Pons (tissue), 1 donor: ENCODE results near the gene AFF2.
A peak's percentile ranks its signal among the peaks of the same experiment; 100 is the strongest.

Experiments used
- DNase-seq: peaks from one replicate; pipeline ENCODE4 v3.0.0-alpha.2; 2016; ENCODE audit warnings: low spot score

The AFF2 gene

DNA sequence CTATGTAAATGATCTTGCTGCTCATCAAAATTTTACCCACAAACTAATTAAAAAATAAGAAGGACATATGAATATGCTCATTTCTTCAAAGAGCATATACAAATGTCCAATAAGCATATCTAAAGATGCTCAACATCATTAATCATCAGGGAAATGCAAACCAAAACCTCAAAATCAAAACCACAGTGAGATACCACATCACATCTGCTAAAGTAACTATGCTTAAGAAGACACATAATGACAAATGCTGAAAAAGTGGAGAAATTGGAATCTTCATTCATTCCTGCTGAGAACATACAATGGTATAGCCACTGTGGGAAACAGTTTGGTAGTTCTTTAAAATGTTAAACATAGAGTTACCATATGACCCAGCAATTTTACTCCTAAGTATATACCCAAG lies 81.9 kb downstream of the AFF2 start:
- no peak for DNase-seq

DNA sequence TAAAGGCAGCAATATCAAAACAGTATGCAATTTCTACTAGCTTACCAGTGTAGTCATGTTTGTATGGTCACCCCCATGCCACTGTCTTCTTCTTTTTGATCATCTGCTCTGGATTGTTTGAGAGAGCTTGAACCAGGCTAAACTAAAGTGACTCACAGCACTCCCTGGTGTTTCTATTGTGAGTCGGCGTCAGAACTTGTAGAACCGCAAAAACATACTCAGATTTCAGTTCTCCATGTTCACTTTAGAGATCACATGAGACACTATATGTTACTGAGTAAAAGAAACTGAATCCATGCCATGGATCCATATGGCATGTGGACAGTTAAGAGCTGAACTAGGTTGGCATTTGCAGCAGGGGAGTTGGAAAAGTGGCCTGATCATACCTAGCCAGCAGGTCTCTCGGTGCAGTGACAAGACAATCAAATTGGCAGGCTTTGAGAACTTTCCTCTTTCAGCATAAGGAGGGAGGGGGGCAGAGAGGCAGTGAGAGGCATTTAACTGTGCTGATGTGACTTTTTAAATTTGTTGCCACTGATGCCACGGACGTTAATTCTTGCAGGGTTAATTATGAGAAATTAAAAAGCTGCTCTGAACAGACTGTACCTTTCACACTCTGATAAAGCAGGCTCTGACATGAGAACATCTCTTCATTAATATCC lies 88.4 kb downstream of the AFF2 start:
- DNase-seq = no peak

DNA sequence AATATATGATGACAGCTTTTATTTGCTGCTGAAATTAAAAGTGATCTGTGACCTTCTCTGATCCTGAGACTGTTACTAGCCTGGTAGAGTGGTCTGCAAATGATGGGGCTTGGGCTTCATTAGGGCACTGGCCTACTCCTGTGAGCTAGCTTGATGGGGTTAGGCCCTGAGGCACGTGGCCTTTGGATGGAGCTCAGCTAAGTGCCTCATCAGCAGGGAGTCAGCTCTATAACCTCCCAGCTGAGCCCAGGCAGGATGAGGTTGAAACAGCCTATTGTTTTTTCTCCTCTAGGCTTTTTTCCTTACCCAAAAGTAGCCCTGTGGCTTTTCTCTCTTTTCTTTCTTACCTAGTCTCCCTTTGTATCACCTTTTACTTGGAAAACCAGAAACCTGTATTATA lies 92.2 kb downstream of the AFF2 start:
- DNase-seq = no peak

DNA sequence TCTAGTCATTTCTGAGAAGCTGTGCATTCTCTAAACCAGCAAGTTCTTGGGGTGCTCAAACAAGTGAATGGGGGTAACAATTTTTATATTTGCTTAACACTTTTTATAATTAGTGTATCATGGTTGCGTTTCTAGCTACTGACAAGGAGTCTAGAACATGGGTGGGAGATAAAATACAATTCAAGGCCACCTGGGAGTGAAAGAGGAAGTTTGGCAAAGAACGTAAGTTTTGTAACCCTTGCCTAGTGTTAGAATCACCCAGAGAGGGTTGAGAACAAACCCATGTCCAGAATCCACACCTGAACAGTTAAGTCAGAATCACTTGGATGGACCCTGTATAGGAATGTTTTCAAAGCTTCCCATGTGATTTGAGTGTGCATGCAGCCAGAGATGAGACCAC lies 92.7 kb downstream of the AFF2 start:
- no peak for DNase-seq

DNA sequence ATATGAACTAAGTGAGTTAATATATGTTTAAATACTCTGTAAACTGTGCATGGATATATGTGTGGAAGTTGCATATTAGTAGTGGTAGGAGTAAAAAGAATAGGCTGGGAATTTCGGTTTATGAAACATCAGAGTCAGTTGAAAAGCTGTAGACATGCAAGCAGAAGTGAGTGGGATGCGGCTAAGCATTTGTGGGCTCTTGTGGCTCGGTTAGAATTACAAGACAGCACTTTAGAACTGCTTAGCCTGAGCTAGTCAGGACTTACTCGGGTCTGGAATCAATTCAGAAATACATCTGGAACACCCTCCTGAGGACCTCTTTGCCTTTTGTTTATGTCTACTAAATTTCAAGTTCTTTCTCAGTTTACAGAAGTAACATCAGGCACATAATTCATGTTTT lies 93.6 kb downstream of the AFF2 start:
- DNase-seq = no peak

DNA sequence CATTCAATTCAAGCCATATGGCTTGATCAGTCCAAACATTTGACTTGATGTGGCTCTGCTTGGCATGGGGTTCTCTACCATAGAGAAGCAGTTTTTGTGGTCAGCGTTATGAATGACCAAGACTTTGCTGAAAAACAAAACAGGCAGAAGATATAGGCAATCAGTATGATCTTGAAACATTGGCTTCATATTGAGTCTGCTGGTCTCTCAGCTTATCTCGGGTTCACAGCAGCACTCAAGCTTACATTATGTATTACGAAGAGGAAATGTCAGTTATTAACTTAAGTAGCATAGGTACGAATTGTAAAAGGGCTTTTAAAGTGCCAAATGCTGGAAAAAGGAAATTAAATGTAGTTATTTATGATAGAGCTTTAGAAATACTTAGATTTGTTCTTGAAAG lies 99.0 kb downstream of the AFF2 start:
- no peak for DNase-seq

DNA sequence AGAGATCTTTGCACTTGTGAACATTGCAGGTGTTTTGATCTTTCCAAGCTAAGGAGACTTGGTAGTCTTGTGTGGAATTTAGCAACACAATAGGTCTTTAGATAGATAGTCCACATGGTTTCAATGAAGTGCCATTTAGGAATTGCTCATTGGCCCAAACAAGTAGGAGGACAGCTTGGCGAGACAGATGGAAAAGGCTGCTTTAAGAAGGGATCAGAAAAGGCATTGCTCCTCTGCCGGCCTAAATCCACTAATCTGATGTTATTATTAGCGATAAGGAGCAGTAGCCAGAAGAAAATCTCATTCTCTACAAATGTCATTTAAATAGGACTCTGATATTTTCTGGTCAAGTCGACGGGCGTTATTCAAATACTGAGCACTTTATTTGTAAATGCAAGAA lies 99.7 kb downstream of the AFF2 start:
- no peak for DNase-seq

DNA sequence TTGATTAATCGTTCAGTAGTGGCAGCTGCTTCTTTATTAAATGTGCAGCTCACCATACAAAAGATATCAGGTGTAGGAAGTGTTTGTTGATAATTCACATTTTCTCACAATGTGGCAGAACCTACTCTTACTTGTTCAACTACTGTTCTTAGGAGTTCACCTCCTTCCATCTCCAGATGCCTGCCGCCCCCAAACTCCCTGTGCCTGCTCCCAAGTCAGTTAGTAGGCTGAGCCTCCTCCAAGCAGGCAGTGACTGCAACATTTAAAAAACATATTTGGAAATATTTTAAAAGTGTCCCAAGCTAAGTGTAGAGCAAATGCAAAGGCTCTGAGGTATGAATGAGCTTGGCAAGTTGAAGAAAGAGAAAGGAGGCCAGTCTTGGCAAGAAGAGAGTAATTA lies 100.2 kb downstream of the AFF2 start:
- DNase-seq = no peak

DNA sequence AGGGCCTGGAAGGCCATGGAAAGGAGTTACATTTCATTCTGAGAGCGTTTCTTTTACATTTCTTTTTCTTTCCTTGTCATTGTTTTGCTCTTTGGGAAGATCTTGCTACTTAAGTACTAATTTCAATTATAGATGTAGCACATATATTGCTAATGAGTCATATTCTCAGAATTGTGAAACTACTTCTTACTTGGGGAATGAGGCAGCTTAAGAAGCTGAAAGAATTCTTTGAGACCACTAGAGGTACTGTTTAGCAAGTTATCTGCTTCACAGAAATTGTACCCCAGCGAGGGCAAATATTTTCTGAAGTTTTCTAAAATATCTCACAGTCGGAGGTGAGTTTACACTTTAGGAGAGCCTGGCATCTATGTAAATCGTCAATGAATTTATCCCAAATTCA lies 100.6 kb downstream of the AFF2 start:
- no peak for DNase-seq

DNA sequence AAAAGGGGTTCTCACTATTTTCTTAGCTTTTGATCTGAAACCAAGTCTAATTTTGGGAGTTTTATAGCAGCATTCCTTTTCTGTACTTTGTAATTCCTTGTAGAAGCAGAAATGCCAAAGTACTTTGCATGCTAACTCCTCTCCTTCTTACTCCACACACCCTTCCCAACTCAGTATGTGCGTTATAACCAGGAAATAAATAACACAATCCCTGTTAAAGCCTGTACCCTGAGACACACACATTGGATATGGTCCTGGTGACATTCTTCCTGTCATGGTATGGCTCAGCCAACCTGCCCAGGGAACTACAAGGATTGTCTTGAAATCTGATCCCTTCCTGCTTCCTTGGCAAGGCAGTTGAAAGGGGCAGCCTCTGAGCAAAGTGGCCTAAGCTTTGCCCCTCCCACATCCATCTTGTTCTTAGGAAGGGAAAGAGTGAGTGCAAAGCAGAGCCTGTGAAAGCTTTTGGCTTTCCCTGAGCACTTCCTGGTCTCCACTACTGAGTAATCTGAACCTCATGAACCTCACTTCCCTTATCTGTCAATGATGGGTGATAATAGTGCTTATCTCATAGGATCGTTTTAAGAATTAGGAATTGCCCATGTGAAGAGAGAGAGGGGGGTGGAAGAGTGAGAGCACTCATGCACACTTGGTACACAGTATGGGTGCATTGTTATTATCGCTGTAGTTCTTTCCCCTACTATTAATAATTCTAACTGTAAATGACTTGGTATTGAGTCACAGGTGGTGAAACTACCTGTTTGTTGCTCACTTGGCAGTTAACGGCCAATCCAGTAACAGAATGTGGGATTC lies 109.3 kb downstream of the AFF2 start:
- no peak for DNase-seq

DNA sequence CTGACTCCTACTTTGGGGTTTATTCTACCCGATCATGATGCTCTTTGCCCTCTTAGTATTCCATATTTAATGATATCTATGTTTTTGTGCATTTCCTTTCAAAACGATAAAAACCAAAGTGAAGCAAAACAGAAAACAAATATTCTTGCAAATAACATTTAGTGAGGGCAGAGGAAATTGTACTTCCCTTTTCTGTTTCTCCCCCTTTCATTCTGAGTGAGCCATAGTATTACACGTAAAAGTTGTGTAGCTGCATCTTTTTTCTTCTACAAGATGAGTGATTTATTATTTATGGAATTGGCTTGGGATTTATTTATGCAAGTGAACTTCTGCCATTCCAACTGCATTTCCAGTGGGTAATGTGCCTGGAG lies 109.9 kb downstream of the AFF2 start:
- no peak for DNase-seq

DNA sequence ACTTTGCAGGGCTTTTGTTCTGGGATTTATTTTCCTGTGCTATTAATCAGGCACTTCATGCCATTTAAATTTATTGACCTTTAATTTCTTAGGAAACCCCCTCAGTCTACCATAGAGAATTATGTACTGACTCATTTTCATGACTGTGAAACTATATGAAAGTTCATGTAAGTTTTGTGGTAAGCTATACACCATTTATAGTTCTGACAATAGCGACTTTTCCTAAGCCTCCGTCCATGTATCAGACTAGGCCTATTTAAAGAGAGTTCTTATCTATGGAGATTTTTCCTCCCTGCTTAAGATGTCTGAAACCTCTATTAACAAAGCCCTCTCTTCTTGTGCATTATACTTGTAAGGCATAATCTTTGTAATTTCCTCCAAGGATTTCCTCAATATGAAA lies 111.6 kb downstream of the AFF2 start:
- DNase-seq = no peak

DNA sequence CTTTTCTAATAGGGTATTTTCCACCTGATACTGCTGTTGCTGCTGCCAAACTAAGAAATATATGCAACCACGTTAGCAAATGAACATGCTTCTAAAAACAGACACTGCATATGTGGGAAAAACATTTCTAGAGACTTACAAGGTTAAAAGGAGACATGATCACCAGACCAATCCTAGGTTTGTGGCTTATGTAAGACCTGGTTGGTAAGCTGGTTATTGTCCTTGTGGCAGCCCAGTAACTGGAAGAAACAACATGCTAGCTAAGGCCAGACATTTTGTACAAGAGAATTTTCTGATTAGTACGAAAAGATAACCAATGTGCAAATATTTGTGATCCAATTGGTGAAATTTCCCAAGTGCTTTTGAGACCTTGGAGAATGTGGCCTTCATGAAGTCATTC lies 112.0 kb downstream of the AFF2 start:
- no peak for DNase-seq

DNA sequence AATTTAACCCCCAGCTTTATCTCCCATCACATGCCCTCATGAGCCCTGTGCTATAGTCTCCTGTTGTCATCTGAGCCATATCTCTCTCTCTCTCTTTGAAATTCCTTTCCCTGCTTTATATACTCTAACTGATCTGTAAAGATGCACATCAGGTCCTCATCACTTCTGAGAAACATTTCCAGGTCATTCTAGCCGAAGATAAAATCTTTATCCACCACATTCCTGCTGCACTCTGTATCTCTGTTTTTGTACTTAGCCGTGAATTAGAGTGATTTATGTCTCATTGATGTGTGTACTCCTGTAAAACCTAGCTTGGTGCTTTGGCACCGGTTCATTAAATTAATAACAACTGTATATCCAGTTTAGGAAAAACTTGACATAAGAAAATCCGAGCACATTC lies 113.2 kb downstream of the AFF2 start:
- no peak for DNase-seq

DNA sequence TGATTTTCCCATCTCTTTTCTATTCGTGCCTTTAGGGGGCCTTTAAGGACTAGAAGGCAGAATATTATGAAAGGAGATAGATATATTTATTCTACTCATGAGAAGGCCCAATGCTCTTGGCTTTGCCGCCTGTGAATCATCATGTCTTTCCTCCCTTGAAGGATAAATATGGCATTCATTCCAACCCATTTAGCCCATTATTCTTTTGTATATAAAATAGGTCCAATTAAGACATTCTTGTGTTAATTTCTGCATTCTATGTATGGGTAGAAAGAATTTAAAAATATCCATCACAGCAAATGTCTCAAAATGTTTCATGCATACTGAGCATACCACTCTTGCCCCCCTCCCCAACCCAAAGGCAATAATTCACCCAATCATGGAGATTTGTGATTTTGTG lies 115.1 kb downstream of the AFF2 start:
- no peak for DNase-seq

DNA sequence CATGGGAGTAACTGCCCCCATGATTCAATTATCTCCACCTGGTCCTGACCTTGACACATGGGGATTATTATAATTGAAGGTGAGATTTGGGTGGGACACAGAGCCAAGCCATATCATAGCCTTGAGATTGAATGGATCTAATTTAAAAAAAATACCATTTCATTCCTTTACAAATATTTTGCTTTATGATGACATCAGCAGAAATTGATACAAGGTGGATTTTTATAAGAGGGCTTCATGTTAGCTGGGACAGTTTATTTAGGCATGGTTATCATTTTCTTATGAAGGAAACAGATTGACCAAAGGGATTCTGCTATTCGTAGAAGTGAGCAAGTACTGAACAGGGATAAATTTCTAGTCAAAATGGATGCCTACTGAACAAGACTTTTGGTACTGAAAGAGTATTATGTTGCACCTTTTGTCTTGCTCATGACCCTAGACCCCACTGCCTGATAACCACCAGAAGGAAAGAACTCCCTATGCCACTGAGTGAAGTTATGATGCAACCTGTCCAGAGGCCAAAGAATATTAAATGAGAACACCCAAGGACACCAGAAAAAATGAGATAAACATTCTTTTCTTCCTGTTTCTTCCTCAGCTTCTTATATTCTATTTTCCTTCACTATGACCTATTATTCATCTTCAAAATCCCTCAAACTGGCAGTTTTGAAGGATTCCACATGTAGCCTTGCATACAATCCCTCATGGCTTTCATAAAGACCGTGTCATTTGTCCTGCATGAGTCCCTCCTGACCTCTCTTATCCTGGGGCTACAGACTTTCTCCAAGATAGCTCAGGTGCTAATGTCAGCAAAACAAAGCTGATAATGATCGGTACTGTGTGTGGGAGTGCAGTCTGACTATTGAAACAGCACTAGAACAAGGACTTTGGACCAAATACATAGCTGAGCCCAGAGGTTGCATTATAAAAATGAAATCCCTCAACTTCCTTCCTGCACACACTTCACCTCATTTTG lies 118.3 kb downstream of the AFF2 start:
- DNase-seq = no peak

DNA sequence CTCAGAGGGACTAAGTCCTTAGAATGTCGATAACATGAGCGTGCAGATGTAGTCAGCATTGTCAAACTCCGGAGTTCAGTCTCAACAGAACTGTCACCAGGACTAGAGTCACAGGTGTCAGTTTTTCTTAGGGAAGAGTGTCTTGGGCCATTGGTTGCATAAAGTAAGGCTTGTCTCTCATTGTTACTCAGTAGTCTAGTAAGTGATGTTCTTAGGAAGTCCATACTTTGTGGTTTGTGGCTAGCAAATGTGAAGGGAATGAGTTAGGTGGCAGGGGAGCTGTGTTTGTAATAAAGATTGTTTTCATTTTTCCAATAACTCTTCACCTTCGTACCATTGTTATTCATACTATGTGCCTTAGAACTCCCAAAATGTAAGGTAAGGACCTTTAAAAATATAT lies 119.6 kb downstream of the AFF2 start:
- DNase-seq = no peak

DNA sequence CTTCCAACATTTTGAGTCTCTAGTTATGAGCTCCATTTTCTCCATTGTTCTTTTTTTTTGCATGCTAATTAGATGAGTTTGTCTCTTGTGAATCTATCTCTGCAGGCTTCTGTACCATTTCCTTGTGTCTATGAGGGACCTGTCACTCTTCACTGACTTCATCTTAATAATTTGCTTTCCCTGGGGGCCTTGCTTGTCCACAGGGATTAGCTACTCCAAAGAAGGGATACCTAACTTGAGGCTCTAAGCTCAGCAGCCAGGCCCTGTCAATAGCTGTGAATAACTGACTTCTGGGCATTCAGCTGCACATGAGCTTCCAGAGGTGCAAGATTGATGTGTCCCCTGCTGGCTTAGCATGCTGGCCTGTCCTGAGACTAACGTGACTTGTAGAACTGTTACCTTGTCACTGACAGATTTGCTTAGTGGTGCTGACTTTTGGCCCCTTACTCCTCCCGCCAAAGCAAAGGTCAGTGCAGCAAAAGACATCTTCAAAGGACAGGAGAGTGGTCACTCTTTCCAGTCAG lies 124.6 kb downstream of the AFF2 start:
- DNase-seq = no peak

DNA sequence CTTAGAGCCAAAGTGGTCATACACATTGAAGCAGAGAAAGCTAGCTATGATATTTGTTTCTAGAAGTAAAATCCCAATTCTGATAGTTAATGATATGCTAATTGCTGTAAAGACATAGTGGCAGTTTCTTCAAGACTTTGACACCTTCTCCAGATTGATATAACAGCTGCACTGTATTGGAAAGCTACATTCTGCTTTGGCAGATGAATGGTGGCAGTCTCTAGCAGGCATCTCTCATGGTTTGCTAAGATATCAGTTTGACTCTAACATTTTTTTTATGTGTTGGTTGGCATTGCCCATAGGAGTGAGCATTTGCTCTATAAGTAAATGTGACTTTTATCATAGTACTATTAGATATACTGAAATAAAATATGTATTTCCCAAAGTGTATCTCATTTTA lies 128.2 kb downstream of the AFF2 start:
- no peak for DNase-seq

DNA sequence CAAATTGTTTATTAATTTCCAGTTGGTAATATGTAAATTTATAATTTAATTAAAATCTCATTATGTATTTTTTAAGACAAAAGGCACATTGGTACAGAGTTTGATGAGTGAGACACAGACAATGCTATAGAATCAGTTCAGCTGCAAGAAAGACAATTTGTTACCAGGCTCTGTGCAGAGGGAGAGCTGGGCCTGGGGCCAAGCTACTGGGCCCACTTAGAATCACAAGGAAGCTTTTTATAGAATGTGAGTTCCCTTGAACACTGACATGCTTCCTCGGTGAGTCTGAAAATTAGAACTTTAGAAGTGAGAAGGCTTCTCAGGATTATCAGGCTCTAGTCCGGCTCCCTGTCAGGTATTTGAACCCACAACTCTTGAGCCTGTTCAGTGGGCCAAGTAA lies 129.0 kb downstream of the AFF2 start:
- peak; percentile 52 for DNase-seq

DNA sequence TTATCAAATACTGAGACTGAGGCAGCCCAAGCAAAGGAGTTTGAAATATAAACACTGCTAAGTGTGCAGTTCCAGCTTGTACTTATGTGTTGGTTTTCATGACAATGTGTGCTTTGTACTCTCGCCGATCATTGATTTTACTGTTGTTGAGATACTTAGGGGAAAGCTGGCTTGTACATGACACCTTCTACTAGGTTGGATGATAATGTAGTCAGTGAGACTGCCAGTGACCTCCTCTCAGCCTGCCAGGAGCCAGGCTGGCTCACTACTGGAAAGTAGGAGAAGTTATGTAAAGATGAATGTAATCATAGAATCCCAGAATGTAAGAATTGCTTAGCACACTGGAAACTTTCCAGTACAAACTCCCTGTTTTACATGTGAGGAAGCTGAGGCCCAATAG lies 132.0 kb downstream of the AFF2 start:
- peak; percentile 3 for DNase-seq

DNA sequence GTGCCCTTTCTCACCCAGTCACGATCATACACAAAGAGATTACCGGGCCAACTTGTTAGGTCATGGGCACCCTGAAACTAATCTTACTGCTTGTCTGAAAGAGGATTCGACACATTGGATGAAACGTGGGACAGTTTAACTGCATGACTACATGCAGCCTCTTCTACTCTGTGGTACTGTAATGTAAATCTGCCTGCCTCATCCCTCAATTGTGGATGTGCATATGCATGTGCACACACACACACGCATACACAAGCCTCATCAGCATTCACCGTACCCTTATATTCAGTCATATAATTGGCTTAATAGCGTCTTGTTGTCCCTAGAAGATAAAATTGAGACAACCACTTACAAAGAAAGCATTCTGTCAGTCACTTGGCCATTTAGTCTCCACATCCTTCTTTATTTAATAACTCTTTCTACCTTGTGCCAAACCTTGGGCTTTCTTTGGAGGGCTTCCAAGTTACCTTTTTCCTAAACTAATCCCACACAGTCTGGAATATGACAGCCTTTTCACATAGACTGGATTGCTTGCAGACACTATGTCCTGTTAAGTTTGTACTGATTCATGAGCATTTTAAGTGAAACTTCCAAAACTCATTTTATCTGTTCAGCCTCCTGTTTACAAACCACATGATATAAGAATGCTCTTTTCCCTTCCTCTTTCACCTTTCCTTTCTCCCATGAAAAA lies 132.9 kb downstream of the AFF2 start:
- no peak for DNase-seq
